ENCODE data around the gene POU3F3.

The POU3F3 gene

GRCh38 chr2:104853534-104854497 is at the start of gene POU3F3:
TSS of gene POU3F3 (plus strand) at chr2:104854115. CDS start at chr2:104855511, 1,396 bp downstream.
- DNase-seq = no peak

GRCh38 chr2:104804148-104804890 is 49.6 kb upstream of the POU3F3 start:
- no peak for DNase-seq

- DNase-seq = no peak
These were observed 41.6 kb upstream of the POU3F3 start for GRCh38 chr2:104812286-104812685.

DNA sequence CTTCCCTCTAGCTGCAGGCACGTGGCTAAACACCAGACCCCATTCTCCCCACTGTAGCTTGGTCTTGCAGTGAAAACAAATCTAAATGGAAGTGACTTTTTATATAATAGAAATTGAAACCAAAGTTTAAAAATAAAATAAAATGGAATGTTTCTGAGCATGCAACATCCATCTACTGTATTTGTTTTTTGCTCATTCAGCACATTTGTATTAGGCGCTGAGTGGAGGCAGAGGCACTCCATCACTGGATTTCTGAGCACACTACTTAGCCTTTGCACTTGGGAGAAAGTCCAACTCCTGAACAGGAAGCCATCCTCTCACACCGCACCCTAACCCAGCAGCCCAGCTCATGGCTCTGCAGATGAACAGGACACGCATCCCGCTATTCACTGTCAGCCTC is 37.8 kb upstream of the POU3F3 start:
- no peak for DNase-seq

GRCh38 chr2:104818264-104818663 is 35.7 kb upstream of the POU3F3 start:
- no peak for DNase-seq

GRCh38 chr2:104820126-104820525 is 33.8 kb upstream of the POU3F3 start:
- no peak for DNase-seq

- no peak for DNase-seq
These were observed 28.6 kb upstream of the POU3F3 start for GRCh38 chr2:104825124-104825865.

GRCh38 chr2:104826016-104826415 is 27.9 kb upstream of the POU3F3 start:
- DNase-seq = no peak

- no peak for DNase-seq
These were observed 22.2 kb upstream of the POU3F3 start for GRCh38 chr2:104831742-104832141.

GRCh38 chr2:104834431-104835153 is 19.3 kb upstream of the POU3F3 start:
- DNase-seq = no peak

DNA sequence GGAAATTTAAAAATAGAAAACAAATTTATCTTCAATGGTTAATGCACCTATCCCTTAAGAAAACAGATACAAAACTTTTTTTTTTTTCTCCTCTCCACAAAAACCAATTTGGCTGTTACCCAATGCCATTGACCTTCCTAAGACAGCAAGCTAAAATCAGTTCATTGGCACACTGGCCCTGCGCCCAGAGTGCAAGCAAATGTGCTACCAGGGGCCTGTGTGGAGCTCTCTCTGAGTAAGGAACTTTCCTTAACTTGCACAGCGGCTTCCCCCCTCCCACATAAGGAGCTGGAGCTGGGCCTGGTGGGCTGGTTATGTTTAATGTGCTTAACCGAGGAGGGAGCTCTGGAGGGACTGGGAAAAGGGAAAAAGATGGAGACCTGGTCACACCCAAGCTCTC is 17.6 kb upstream of the POU3F3 start:
- no peak for DNase-seq

DNA sequence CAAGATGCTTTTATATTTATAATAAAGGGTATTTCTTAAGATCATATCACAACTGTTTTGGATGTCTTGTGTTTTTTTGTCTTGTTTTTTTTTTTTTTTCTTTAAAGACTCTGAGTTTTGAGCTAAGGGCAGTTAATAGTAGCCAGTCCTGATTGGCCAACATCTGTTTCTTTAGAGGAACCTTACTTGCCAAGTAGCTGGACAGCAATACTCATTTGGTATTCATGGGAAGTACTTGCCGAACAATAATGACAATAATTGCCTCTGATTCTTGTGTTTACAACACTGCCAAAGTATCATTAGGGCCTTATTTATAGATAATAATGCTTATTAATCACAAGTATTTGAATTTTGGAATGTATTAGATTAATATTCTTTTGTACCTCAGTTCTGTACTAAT is 17.1 kb upstream of the POU3F3 start:
- no peak for DNase-seq

DNA sequence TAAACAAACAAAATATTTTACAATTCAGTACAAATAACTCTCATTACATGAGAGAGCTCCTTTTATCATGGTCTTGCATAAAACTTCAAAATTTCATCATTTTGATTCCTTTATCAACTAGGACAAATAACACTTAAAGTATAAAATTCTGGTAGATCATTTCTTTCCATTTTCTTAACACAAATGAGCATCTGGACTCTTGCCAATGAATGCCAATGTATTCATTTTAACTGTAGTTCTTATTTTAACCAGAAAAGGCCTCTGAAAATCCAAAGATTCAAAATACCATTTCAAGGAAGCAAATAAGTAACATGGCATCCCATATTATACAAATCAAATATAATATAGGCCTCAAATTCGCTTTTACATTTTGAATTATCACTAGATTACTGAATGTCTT is 13.8 kb upstream of the POU3F3 start:
- DNase-seq = no peak

GRCh38 chr2:104840893-104841585 is 12.9 kb upstream of the POU3F3 start:
- DNase-seq = no peak

GRCh38 chr2:104841744-104842143 is 12.2 kb upstream of the POU3F3 start:
- DNase-seq = no peak

GRCh38 chr2:104844807-104845551 is 8.9 kb upstream of the POU3F3 start:
- no peak for DNase-seq

DNA sequence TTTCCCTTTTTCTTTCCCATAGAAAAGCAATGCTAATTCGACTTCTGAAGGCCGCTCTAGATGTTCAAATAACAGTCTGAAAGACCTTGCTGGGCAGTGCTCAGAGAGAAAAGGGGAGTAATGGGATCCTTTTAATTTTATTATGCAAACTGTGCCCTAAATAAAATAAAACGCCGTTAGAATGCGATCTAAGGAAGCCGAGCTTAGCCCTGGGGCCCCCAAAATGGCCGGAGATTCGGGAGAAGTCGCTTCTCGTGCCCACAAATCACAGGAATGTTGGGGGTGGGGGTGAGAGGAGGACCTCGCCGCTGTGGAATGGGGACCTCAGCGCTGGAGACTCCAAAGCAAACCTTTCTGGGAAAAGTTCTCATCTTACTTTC is 8.4 kb upstream of the POU3F3 start:
- DNase-seq = no peak

DNA sequence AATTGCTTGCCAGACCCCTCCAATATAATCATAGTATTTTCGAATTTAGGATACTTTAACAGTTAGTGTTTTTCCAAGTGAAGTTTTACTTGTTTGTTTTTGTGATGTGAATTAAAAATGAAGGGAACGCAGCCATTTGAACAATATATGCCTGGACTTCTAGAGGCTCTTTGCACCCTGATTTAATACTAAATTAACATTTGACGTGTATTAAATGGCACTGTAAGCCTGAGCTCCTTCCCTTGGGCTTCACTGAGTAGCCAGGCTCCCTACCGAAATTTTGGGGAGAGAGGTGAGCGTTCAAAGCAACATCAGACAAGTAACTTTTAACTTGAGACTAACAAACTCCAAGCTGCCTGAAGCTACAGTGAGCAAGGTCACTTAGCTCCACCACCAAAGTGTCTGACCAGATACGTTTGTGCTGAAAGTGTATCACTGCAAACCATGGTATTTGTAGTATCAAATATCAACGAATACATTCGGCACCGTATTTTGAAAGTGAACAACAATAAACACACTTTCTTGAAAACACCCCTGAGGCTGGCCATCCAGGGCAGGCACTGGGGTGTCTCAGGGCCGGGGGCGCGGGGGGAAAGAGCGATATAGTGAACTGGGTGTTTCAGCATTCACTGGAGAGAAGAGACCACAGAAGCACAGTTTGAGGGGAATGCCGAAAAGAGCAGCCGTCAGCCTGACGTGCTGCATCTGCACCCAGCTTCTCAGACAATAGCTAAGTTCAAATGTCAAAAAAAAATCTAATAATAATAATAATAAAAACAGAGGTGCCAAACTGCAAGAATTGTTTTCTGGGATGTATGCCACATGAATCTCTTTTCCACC is 7.7 kb upstream of the POU3F3 start:
- no peak for DNase-seq

DNA sequence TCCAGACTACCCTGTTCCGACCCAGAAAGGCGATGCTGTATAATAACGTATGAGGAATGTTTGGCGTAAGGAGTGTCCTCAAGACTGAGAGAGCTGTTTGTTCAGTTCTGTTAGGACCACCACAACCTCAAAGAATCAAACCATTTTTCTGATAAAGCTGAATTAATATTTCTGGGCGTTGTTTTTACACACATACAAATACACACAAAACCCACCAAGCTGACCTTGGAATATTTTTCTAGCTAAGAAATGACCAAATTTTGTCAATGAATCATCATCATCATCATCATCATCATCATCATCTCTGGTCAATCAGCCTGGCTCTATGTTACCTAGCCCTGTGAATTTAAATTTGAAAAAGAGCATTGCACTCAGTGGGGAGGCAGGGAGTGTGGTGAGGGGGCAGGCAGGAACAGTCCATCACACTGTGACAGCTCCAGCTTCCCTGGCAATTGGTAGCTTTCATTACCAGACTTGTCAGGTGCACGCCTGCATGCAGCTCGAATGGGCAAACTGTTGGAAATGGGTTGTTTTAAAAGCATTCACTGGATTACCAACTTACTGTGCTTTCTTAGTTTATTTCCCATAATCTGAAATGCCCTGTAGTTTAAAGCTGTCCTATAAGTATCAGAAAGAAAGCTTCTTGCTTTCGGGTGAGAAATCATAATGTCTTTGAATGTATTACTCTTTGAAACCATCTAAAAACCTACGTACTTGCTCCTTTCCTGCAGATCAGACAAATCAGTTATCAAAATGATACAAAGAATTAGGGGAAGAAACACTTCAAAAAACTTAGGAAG is 6.9 kb upstream of the POU3F3 start:
- DNase-seq = no peak
